HL-60 (cell line): ENCODE measurements around the gene NDEL1.

Experiments
- DNase-seq, 2 experiments: peaks; one replicate each; pipeline ENCODE4 v3.0.0-alpha.2; 2010 to 2020; ENCODE audit warnings: low read depth in 1 of 2, low spot score in 1 of 2
- H3K27ac ChIP-seq: fragments of 250-450 bp; sonication (Bioruptor Pico); replicated peaks from 2 replicates; pipeline ENCODE4 v1.5.1; 2020; ENCODE audit warnings: mild to moderate bottlenecking, moderate library complexity
- H3K27me3 ChIP-seq: fragments of 250-450 bp; sonication (Bioruptor Pico); 2 replicates; pipeline ENCODE4 v1.5.1; 2021; ENCODE audit warnings: mild to moderate bottlenecking, moderate library complexity; ENCODE audit not compliant: insufficient read depth, poor library complexity, severe bottlenecking
- H3K4me3 ChIP-seq: replicated peaks from 2 replicates; pipeline ENCODE4 v1.5.1; 2011; ENCODE audit warnings: mild to moderate bottlenecking, control low read depth, low read length; ENCODE audit not compliant: insufficient read depth
- GABPA ChIP-seq: IDR thresholded peaks from 2 replicates; pipeline ENCODE4 v1.6.1; 2012; ENCODE audit warnings: low read depth
- POLR2AphosphoS5 ChIP-seq: IDR thresholded peaks from 2 replicates; pipeline ENCODE4 v1.6.1; 2012; ENCODE audit warnings: low read depth
- SPI1 ChIP-seq: IDR thresholded peaks from 2 replicates; pipeline ENCODE4 v1.6.1; 2012; ENCODE audit warnings: low read depth, mild to moderate bottlenecking, borderline replicate concordance
- TF ChIP-seq, protein P1 (sequence below): IDR thresholded peaks from one replicate; pipeline ENCODE4 v1.5.1; 2011; ENCODE audit warnings: low read length, control low read depth, inconsistent platforms; ENCODE audit not compliant: insufficient read depth
- TF ChIP-seq, protein P2 (sequence below): IDR thresholded peaks from 2 replicates; pipeline ENCODE4 v1.6.1; 2012; ENCODE audit warnings: low read depth; ENCODE audit not compliant: insufficient replicate concordance

NDEL1 gene

DNA sequence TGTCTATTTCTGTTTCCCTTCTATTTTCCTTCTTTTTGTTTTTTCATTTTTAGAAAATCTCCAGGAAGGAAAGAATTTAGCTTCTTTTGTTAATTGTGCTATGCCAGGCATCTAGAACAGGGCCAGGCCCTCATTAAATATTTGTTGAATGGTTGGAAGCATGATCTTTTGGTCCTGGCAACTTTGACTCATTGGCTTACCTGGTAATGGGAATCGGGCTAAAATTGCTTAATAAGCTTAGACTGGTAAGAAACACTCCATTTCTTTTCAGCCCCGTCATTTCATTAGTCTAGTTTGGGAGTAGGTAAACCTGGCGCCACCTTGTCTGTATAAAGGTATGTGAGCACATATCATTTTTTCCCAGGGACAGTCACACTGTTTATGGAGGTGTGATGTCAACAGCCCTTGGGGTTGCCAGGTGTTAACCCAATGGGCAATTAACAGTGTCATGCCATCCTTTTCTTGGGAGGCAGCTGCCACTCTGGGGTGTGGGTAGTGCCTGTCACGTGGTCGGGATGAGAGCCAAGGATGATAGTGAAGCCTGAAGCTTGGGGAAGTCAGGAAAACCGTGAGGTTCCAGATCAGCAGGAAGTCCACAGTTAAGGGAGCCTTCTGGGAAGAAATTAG, 9.5 kb upstream of the NDEL1 start:
- H3K27me3 ChIP-seq = no peaks in the 10 kb centered on the region
- no peak overlapping the region for H3K27ac ChIP-seq
- DNase-seq = no peak
- H3K4me3 ChIP-seq = no peak overlapping the region
- TF ChIP-seq, protein P1, sequence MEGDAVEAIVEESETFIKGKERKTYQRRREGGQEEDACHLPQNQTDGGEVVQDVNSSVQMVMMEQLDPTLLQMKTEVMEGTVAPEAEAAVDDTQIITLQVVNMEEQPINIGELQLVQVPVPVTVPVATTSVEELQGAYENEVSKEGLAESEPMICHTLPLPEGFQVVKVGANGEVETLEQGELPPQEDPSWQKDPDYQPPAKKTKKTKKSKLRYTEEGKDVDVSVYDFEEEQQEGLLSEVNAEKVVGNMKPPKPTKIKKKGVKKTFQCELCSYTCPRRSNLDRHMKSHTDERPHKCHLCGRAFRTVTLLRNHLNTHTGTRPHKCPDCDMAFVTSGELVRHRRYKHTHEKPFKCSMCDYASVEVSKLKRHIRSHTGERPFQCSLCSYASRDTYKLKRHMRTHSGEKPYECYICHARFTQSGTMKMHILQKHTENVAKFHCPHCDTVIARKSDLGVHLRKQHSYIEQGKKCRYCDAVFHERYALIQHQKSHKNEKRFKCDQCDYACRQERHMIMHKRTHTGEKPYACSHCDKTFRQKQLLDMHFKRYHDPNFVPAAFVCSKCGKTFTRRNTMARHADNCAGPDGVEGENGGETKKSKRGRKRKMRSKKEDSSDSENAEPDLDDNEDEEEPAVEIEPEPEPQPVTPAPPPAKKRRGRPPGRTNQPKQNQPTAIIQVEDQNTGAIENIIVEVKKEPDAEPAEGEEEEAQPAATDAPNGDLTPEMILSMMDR = no peak
- TF ChIP-seq SPI1 = no peak
- TF ChIP-seq GABPA = no peak
- TF ChIP-seq, protein P2, sequence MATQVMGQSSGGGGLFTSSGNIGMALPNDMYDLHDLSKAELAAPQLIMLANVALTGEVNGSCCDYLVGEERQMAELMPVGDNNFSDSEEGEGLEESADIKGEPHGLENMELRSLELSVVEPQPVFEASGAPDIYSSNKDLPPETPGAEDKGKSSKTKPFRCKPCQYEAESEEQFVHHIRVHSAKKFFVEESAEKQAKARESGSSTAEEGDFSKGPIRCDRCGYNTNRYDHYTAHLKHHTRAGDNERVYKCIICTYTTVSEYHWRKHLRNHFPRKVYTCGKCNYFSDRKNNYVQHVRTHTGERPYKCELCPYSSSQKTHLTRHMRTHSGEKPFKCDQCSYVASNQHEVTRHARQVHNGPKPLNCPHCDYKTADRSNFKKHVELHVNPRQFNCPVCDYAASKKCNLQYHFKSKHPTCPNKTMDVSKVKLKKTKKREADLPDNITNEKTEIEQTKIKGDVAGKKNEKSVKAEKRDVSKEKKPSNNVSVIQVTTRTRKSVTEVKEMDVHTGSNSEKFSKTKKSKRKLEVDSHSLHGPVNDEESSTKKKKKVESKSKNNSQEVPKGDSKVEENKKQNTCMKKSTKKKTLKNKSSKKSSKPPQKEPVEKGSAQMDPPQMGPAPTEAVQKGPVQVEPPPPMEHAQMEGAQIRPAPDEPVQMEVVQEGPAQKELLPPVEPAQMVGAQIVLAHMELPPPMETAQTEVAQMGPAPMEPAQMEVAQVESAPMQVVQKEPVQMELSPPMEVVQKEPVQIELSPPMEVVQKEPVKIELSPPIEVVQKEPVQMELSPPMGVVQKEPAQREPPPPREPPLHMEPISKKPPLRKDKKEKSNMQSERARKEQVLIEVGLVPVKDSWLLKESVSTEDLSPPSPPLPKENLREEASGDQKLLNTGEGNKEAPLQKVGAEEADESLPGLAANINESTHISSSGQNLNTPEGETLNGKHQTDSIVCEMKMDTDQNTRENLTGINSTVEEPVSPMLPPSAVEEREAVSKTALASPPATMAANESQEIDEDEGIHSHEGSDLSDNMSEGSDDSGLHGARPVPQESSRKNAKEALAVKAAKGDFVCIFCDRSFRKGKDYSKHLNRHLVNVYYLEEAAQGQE = no peak
- no peak for TF ChIP-seq POLR2AphosphoS5

DNA sequence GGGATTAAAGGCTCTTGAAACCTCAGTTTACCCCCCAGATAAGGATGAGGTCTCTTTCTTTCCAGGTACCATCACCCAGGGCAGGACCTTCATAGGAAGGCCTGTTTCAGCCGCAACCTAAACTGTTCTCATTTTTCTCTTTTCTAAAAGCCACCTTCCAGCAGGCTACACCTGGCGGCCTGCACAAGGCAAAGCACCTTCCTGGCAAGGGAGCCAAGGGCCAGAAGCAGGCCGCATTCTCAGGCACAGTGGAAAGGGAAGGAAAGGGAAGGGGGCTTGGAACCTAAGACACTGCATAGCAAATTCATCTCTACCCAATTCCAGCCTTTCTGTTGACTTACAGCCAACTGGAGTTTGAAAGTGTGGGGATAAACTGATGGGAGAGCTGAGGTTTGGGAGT, 8.9 kb upstream of the NDEL1 start:
- Histone ChIP-seq H3K4me3 (no peak overlapping the region), H3K27me3 (no peaks in the 10 kb centered on the region), H3K27ac (no peak overlapping the region)
- DNase-seq = no peak
- TF ChIP-seq, protein P1 = no peak
- TF ChIP-seq POLR2AphosphoS5 (no peak), SPI1 (no peak), GABPA (no peak)
- TF ChIP-seq, protein P2 = no peak

DNA sequence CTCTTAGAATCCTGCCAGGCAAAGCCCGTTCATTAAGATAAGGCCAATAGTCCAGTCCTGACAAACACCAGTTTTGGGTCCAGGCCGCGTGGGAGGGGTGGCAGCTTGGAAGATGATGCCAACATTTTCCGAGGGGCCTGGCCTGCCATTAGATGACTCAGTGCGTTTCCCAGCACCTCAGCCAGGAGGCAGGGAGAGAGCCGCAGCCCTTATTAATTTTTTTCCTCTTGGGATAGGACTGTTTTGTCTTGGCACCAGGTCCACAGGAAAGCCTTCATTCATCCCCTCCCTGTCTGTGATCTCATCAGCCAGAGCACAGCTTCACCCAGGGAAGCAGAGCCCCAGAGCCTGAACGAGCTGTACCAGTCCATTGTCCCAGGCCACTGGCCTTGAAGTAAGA, 4.7 kb upstream of the NDEL1 start:
- no peak for TF ChIP-seq SPI1
- TF ChIP-seq, protein P1 = no peak
- TF ChIP-seq POLR2AphosphoS5 = no peak
- TF ChIP-seq, protein P2 = no peak
- no peak for TF ChIP-seq GABPA
- H3K4me3 ChIP-seq = no peak overlapping the region
- no peak for DNase-seq
- H3K27me3 ChIP-seq = no peaks in the 10 kb centered on the region
- no peak overlapping the region for H3K27ac ChIP-seq
